Measurements from ENCODE around the gene MORF4L1. TPM values are rescaled to one million over a fixed set of nuclear protein-coding genes. Genes with fewer than 3 reads are reported as not detected.

The MORF4L1 gene
- total and polyA plus RNA-seq, 5 donors = 296 to 402 (median 364) TPM

- peak in 1 of 2 donors; percentile 20 for ATAC-seq
- Histone ChIP-seq H3K4me1 (ENCODE audit: control insufficient read depth, insufficient read depth, low read length) (peaks cover 8% of the 10 kb centered on the region), H3K27ac (ENCODE audit: low read length) (no peak overlapping the region), H3K27me3 (ENCODE audit: control insufficient read depth, insufficient read depth) (no peaks in the 10 kb centered on the region), H3K9me3 (ENCODE audit: control insufficient read depth, low read length) (no peaks in the 10 kb centered on the region), H3K4me3 (ENCODE audit: low read length) (no peak overlapping the region)
- WGBS = 62% methylated on average over 5 of the region's 5 CpGs
- intact Hi-C loops (cut with DNase I) = no loop called here
- DNase-seq = no peak
Observed at GRCh38 chr15:78934655-78935023, 61.9 kb downstream of the MORF4L1 start.

GRCh38 chr15:78937132-78937739, 64.5 kb downstream of the MORF4L1 start:
- Histone ChIP-seq H3K27me3 (ENCODE audit: control insufficient read depth, insufficient read depth) (no peaks in the 10 kb centered on the region), H3K4me3 (ENCODE audit: low read length) (no peak overlapping the region), H3K4me1 (ENCODE audit: control insufficient read depth, insufficient read depth, low read length) (peaks cover 6% of the 10 kb centered on the region), H3K27ac (ENCODE audit: low read length) (peak overlapping the region; percentile 62), H3K9me3 (ENCODE audit: control insufficient read depth, low read length) (no peaks in the 10 kb centered on the region)
- DNase-seq (peak; percentile 77 to 87 (median 86)), ATAC-seq (peak; percentile 74 to 88)
- WGBS = 35% methylated on average over 14 of the region's 14 CpGs
- intact Hi-C loops (cut with DNase I) = no loop called here

GRCh38 chr15:78938658-78939488, 66.2 kb downstream of the MORF4L1 start:
- no peak overlapping the region for H3K27ac ChIP-seq (ENCODE audit: low read length)
- intact Hi-C loops (cut with DNase I) = no loop called here
- DNase-seq (peak in 1 of 3 donors; percentile 49), ATAC-seq (no peak)
- peaks cover 3% of the 10 kb centered on the region for H3K4me1 ChIP-seq (ENCODE audit: control insufficient read depth, insufficient read depth, low read length)
- H3K4me3 ChIP-seq (ENCODE audit: low read length) = no peak overlapping the region
- no peaks in the 10 kb centered on the region for H3K9me3 ChIP-seq (ENCODE audit: control insufficient read depth, low read length)
- 54% methylated on average over 6 of the region's 6 CpGs for WGBS
- no peaks in the 10 kb centered on the region for H3K27me3 ChIP-seq (ENCODE audit: control insufficient read depth, insufficient read depth)

- ATAC-seq (no peak), DNase-seq (no peak)
- intact Hi-C loops (cut with DNase I) = no loop called here
- H3K27me3 ChIP-seq (ENCODE audit: control insufficient read depth, insufficient read depth) = no peaks in the 10 kb centered on the region
- whole genome bisulfite sequencing = 83% methylated on average over 4 of the region's 4 CpGs
- no peak overlapping the region for H3K27ac ChIP-seq (ENCODE audit: low read length)
- H3K9me3 ChIP-seq (ENCODE audit: control insufficient read depth, low read length) = no peaks in the 10 kb centered on the region
- H3K4me1 ChIP-seq (ENCODE audit: control insufficient read depth, insufficient read depth, low read length) = peaks cover 3% of the 10 kb centered on the region
- peak overlapping the region; percentile 5 for H3K4me3 ChIP-seq (ENCODE audit: low read length)
Observed at GRCh38 chr15:78942741-78943140, 70.1 kb downstream of the MORF4L1 start.

GRCh38 chr15:78943692-78944091, 71.0 kb downstream of the MORF4L1 start:
- Histone ChIP-seq H3K4me1 (ENCODE audit: control insufficient read depth, insufficient read depth, low read length) (peaks cover 3% of the 10 kb centered on the region), H3K4me3 (ENCODE audit: low read length) (peak overlapping the region; percentile 63)
- WGBS = 61% methylated on average over 7 of the region's 7 CpGs

GRCh38 chr15:78944202-78944625, 71.5 kb downstream of the MORF4L1 start:
- 36% methylated on average over 12 of the region's 12 CpGs for WGBS
- H3K4me1 ChIP-seq (ENCODE audit: control insufficient read depth, insufficient read depth, low read length) = peaks cover 3% of the 10 kb centered on the region
- peak in 1 of 3 donors; percentile 60 for DNase-seq
- ATAC-seq = peak; percentile 30 to 47
- H3K27ac ChIP-seq (ENCODE audit: low read length) = peak overlapping the region; percentile 10
- H3K4me3 ChIP-seq (ENCODE audit: low read length) = peak overlapping the region; percentile 63
- H3K27me3 ChIP-seq (ENCODE audit: control insufficient read depth, insufficient read depth) = no peaks in the 10 kb centered on the region
- no peaks in the 10 kb centered on the region for H3K9me3 ChIP-seq (ENCODE audit: control insufficient read depth, low read length)
- intact Hi-C loops (cut with DNase I) = no loop called here

More at GRCh38 chr15:78943692-78944091, 71.0 kb downstream of the MORF4L1 start:
- DNase-seq (no peak), ATAC-seq (peak in 1 of 2 donors; percentile 3)
- Histone ChIP-seq H3K9me3 (ENCODE audit: control insufficient read depth, low read length) (no peaks in the 10 kb centered on the region), H3K27ac (ENCODE audit: low read length) (peak overlapping the region; percentile 10), H3K27me3 (ENCODE audit: control insufficient read depth, insufficient read depth) (no peaks in the 10 kb centered on the region)
- intact Hi-C loops (cut with DNase I) = no loop called here

- 2% methylated on average over 70 of the region's 71 CpGs for WGBS
- intact Hi-C loops (cut with DNase I) = no loop called here
- Histone ChIP-seq H3K27me3 (ENCODE audit: control insufficient read depth, insufficient read depth) (no peaks in the 10 kb centered on the region), H3K4me1 (ENCODE audit: control insufficient read depth, insufficient read depth, low read length) (peaks cover 3% of the 10 kb centered on the region), H3K4me3 (ENCODE audit: low read length) (peak within 1 kb of the TSS; percentile 63), H3K9me3 (ENCODE audit: control insufficient read depth, low read length) (no peaks in the 10 kb centered on the region), H3K27ac (ENCODE audit: low read length) (peak within 1 kb of the TSS; percentile 10)
- DNase-seq (peak; percentile 80 to 94 (median 93)), ATAC-seq (peak; percentile 94 to 95)
Observed at GRCh38 chr15:78944669-78945407, 72.1 kb downstream of the MORF4L1 start, which contains the start of gene CTSH. Gene CTSH (minus strand): TSS chr15:78945046. CDS start chr15:78944981, 65 bp downstream.

GRCh38 chr15:78946493-78946892, 73.8 kb downstream of the MORF4L1 start:
- Histone ChIP-seq H3K27me3 (ENCODE audit: control insufficient read depth, insufficient read depth) (no peaks in the 10 kb centered on the region), H3K9me3 (ENCODE audit: control insufficient read depth, low read length) (no peaks in the 10 kb centered on the region), H3K27ac (ENCODE audit: low read length) (no peak overlapping the region), H3K4me1 (ENCODE audit: control insufficient read depth, insufficient read depth, low read length) (peaks cover 5% of the 10 kb centered on the region), H3K4me3 (ENCODE audit: low read length) (no peak overlapping the region)
- ATAC-seq = no peak
- no peak for DNase-seq
- intact Hi-C loops (cut with DNase I) = no loop called here
- 93% methylated on average over 5 of the region's 5 CpGs for WGBS

GRCh38 chr15:78947506-78947905, 74.8 kb downstream of the MORF4L1 start:
- no peaks in the 10 kb centered on the region for H3K9me3 ChIP-seq (ENCODE audit: control insufficient read depth, low read length)
- no peak overlapping the region for H3K4me3 ChIP-seq (ENCODE audit: low read length)
- H3K27ac ChIP-seq (ENCODE audit: low read length) = no peak overlapping the region
- 95% methylated on average over 5 of the region's 5 CpGs for WGBS
- no peak for DNase-seq
- no peak for ATAC-seq
- intact Hi-C loops (cut with DNase I) = no loop called here
- peaks cover 9% of the 10 kb centered on the region for H3K4me1 ChIP-seq (ENCODE audit: control insufficient read depth, insufficient read depth, low read length)
- no peaks in the 10 kb centered on the region for H3K27me3 ChIP-seq (ENCODE audit: control insufficient read depth, insufficient read depth)

Data from right cardiac atrium (tissue), 5 donors.